Lung microvascular endothelial cell (primary cell): Measurements from ENCODE around the gene FUT8. TPM values are rescaled to one million over a fixed set of nuclear protein-coding genes. Genes with fewer than 3 reads are reported as not detected.
"Not testable (repeated sequence)": the region's sequence is repeated elsewhere in the genome, so short reads cannot be mapped to it uniquely, and the experiment has no call there.

ENCODE experiments used
- DNase-seq, 2 donors: peaks; one replicate each; pipeline versions ENCODE4 v3.0.0 to v3.0.0-alpha.2; 2010; ENCODE audit warnings: low read depth in 2 of 2
- total RNA-seq: library from RNA; depleted of rRNA; stranded (reverse); fragments of >200 nt; gene quantifications from 2 replicates; pipeline ENCODE4 v1.2.1, GENCODE V29; 2014

FUT8 gene
- total RNA-seq, 1 donor from 2014 or later: 8.3 TPM

GRCh38 chr14:65618996-65619395 is 206.5 kb downstream of the FUT8 start:
- DNase-seq: no peak

- DNase-seq: peak in 1 of 2 donors; percentile 13
These were observed 207.7 kb downstream of the FUT8 start for GRCh38 chr14:65620195-65620594.

GRCh38 chr14:65622703-65623102 is 210.2 kb downstream of the FUT8 start:
- DNase-seq: no peak

GRCh38 chr14:65623759-65624158 is 211.2 kb downstream of the FUT8 start:
- DNase-seq: no peak

GRCh38 chr14:65627315-65627714 is 214.8 kb downstream of the FUT8 start:
- DNase-seq: no peak

- no peak for DNase-seq
These were observed 216.1 kb downstream of the FUT8 start for GRCh38 chr14:65628664-65629063.

GRCh38 chr14:65631040-65631439 is 218.5 kb downstream of the FUT8 start:
- DNase-seq: no peak

- DNase-seq: no peak
These were observed 220.0 kb downstream of the FUT8 start for GRCh38 chr14:65632487-65632886.

- not testable (repeated sequence) for DNase-seq
These were observed 221.1 kb downstream of the FUT8 start for GRCh38 chr14:65633666-65634065.

GRCh38 chr14:65637780-65638179 is 225.2 kb downstream of the FUT8 start:
- DNase-seq: peak in 1 of 2 donors; percentile 2

- DNase-seq: peak in 1 of 2 donors; percentile 68
These were observed 226.7 kb downstream of the FUT8 start for GRCh38 chr14:65639216-65639615.

GRCh38 chr14:65650826-65651225 is 238.3 kb downstream of the FUT8 start:
- DNase-seq: no peak

GRCh38 chr14:65656554-65656953 is 244.0 kb downstream of the FUT8 start:
- DNase-seq: no peak

GRCh38 chr14:65658202-65658601 is 245.7 kb downstream of the FUT8 start:
- peak in 1 of 2 donors; percentile 3 for DNase-seq

GRCh38 chr14:65661865-65662264 is 249.3 kb downstream of the FUT8 start:
- no peak for DNase-seq

GRCh38 chr14:65664436-65664835 is 251.9 kb downstream of the FUT8 start:
- no peak for DNase-seq

GRCh38 chr14:65676361-65677014 is 264.0 kb downstream of the FUT8 start:
- no peak for DNase-seq

GRCh38 chr14:65685572-65685971 is 273.0 kb downstream of the FUT8 start:
- DNase-seq: no peak

GRCh38 chr14:65686761-65687160 is 274.2 kb downstream of the FUT8 start:
- no peak for DNase-seq

- no peak for DNase-seq
These were observed 276.5 kb downstream of the FUT8 start for GRCh38 chr14:65689070-65689469.

GRCh38 chr14:65692566-65692965 is 280.0 kb downstream of the FUT8 start:
- DNase-seq: not testable (repeated sequence)

- DNase-seq: no peak
These were observed 284.3 kb downstream of the FUT8 start for GRCh38 chr14:65696801-65697200.

- DNase-seq: no peak
These were observed 291.0 kb downstream of the FUT8 start for GRCh38 chr14:65703521-65703920.

GRCh38 chr14:65703996-65704395 is 291.5 kb downstream of the FUT8 start:
- no peak for DNase-seq
